ENCODE data around the gene KIFC1.

- no peak for TF ChIP-seq POLR2A (IDR thresholded peaks at IDR 0.05)
- no peak for TF ChIP-seq CTCF (IDR thresholded peaks at IDR 0.05)
- no peak for TF ChIP-seq EP300 (IDR thresholded peaks at IDR 0.05)
Observed at GRCh38 chr6:33359331-33359730, 32.3 kb upstream of the KIFC1 start.
